ENCODE results near the gene STARD13.
"Not testable (repeated sequence)": the region's sequence is repeated elsewhere in the genome, so short reads cannot be mapped to it uniquely, and the experiment has no call there.

STARD13 gene

GRCh38 chr13:33175991-33176390 is 109.6 kb downstream of the STARD13 start:
- DNase-seq, result no peak

- no peak for DNase-seq
Observed at GRCh38 chr13:33174931-33175330, 110.6 kb downstream of the STARD13 start.

- DNase-seq, result no peak
Observed at GRCh38 chr13:33174491-33174890, 111.1 kb downstream of the STARD13 start.

GRCh38 chr13:33172911-33173310 is 112.6 kb downstream of the STARD13 start:
- no peak for DNase-seq

GRCh38 chr13:33172400-33172799 is 113.2 kb downstream of the STARD13 start:
- no peak for DNase-seq

- no peak for DNase-seq
Observed at GRCh38 chr13:33169273-33169980, 116.1 kb downstream of the STARD13 start.

GRCh38 chr13:33168321-33168960 is 117.1 kb downstream of the STARD13 start:
- no peak for DNase-seq

GRCh38 chr13:33167491-33167890 is 118.1 kb downstream of the STARD13 start:
- no peak for DNase-seq

- DNase-seq, result no peak
Observed at GRCh38 chr13:33165787-33166186, 119.8 kb downstream of the STARD13 start.

- DNase-seq, result no peak
Observed at GRCh38 chr13:33164331-33164730, 121.2 kb downstream of the STARD13 start.

- DNase-seq, result not testable (repeated sequence)
Observed at GRCh38 chr13:33162725-33163124, 122.8 kb downstream of the STARD13 start.

GRCh38 chr13:33158816-33159215 is 126.7 kb downstream of the STARD13 start:
- DNase-seq, result no peak

- no peak for DNase-seq
Observed at GRCh38 chr13:33158271-33158670, 127.3 kb downstream of the STARD13 start.

- DNase-seq, result no peak
Observed at GRCh38 chr13:33154911-33155310, 130.6 kb downstream of the STARD13 start.

- DNase-seq, result peak; percentile 7
Observed at GRCh38 chr13:33153421-33154404, 131.8 kb downstream of the STARD13 start.

- no peak for DNase-seq
Observed at GRCh38 chr13:33152389-33152788, 133.2 kb downstream of the STARD13 start.

- DNase-seq, result no peak
Observed at GRCh38 chr13:33150662-33151061, 134.9 kb downstream of the STARD13 start.

- peak; percentile 60 for DNase-seq
Observed at GRCh38 chr13:33150126-33150525, 135.4 kb downstream of the STARD13 start.

- DNase-seq, result no peak
Observed at GRCh38 chr13:33147832-33148231, 137.7 kb downstream of the STARD13 start.

GRCh38 chr13:33146843-33147611 is 138.5 kb downstream of the STARD13 start:
- no peak for DNase-seq

- no peak for DNase-seq
Observed at GRCh38 chr13:33145667-33146066, 139.9 kb downstream of the STARD13 start.

- no peak for DNase-seq
Observed at GRCh38 chr13:33144358-33144784, 141.2 kb downstream of the STARD13 start.
